NCI-H2081 treated with DMSO at 0.1 percent for 48 hours (cell line): ENCODE results near the gene SMS.

ENCODE experiments used
- DNase-seq: peaks from one replicate; lab custom pipeline; 2025; lab: John Stamatoyannopoulos, UW

SMS gene

DNA sequence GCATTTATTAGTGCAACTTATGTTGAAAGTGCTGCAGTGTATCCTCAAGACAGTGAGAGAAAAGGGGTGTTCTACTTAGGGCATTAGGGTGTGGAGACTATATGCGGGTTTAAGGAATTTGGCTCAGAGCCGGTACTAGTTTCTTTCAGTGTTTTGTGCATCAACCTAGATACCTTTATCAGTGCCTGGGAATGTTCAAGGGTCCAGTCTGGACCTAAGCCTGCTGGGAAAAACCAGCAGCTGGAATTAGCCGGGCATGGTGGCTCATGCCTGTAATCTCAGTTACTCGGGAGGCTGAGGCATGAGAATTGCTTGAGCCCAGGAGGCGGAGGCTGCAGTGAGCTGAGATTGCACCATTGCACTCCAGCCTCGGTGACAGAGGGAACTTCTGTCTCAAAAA is 99.0 kb downstream of the SMS start:
- no peak for DNase-seq

DNA sequence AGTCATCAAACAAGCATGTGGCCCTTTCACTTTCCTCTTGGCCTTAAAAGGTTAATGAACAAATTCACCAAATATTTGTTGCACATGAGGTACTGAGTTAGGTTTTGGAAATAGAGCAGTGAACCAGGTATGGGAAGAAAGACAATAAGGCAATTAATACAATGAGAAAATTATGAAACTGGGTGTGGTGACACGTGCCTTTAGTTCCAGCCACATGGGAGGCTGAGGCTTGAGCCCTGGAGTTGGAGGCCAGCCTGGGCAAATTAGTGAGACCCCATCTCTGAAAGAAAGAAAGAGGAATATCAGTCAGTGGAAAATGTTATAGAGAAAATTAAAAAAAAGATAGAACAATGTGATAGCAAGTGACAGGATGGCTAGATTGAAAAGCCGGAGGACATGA is 99.7 kb downstream of the SMS start:
- DNase-seq: no peak

DNA sequence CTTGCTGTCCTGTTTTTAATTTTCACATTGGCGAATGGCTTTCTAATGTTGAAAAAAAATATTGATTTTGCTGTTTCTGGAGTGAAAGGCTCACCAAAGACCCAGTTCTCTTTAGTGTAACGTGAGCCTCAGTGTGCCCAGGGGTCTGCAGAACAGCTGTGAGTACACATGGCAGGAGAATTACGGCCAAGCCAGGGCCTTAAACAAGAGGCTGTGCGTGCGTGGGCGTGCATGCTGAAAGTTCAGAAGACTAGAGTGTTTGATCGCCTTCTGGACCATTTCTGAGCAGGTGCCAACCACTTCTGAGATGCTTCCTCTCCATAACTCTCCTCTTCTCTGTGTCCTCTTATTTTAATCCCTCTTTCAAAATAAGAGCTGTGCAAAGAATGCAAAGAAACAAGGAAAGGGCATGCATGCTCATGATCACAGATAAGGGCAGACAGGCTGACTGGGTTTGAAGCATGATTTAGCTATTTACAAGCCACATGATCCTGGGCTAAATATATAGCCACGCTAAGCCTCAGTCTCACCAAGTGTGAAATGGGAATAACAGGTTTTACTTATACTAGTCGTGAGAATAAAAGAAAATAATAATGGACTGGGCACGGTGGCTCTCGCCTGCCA is 101.5 kb downstream of the SMS start:
- DNase-seq: no peak

DNA sequence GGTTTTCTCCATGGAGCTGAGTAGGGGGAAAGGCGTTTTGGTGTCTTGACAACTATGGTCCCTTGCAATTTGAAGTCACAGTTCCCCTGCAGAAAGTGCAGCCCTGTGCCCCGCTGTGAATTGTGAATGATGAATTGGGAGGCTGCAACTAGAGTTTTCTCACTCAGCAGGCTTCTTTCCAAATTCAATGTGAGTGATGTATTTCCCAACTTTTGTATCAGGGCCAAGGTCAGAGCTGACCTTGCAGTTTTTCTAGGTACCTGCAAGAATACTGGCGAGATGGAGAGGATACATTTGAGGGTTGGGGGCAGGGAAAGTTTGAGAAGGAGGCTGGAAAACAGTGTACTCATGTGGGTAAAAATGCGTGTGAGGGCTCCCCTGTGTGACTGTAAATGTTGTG is 103.4 kb downstream of the SMS start:
- DNase-seq: no peak
